HCT116 (cell line): ENCODE data around the gene COG2. TPM values are rescaled to one million over a fixed set of nuclear protein-coding genes. Genes with fewer than 3 reads are reported as not detected.

Experiments
- ATAC-seq: fragments of 200-7000 bp; cut with Tn5 transposase; 2 replicates; pipeline ENCODE4 v1.9.1; 2020; ENCODE audit warnings: mild to moderate bottlenecking, moderate library complexity
- BruUV-seq: library from RNA; stranded (reverse); fragments of 400-500 nt; replicated peaks from 2 replicates; lab custom pipeline; 2021; lab: Mats Ljungman, UMichigan
- CTCF ChIA-PET: fragments of 300-600 bp; sonication (Branson Sonifier 250); formaldehyde crosslinking; loops from one replicate; lab custom pipeline; 2021; ENCODE audit warnings: antibody characterized with exemption; lab: Charles Lee
- POLR2A ChIA-PET: fragments of 300-600, 350-600 bp; sonication (Branson Sonifier 250); formaldehyde crosslinking; loops from one replicate; lab custom pipeline; 2021; ENCODE audit warnings: antibody characterized with exemption; lab: Charles Lee
- RAD21 ChIA-PET, 2 experiments: fragments of 300-600 bp; sonication (Branson Sonifier 250); formaldehyde crosslinking; loops; one replicate each; lab custom pipeline; 2023; ENCODE audit warnings: low total read pairs in 2 of 2; ENCODE audit not compliant: uncharacterized antibody in 2 of 2, unreplicated experiment in 2 of 2, low non-redundant PET in 1 of 2; lab: Charles Lee
- DNase-seq: peaks from one replicate; pipeline ENCODE4 v3.0.0-alpha.2; 2010; ENCODE audit warnings: low read depth, low spot score
- H2AFZ ChIP-seq: fragments of 200-600 bp; shearing (Covaris generic), sonication (generic); 2 replicates; pipeline ENCODE4 v1.6.1; 2017; ENCODE audit warnings: low read depth, mixed run types, mixed read lengths, antibody characterized with exemption, low read length; ENCODE audit not compliant: poor library complexity, severe bottlenecking
- H3K27ac ChIP-seq: 2 replicates; pipeline ENCODE4 v1.5.1; 2012; ENCODE audit warnings: low read depth, low read length
- H3K27me3 ChIP-seq: fragments of 200-600 bp; sonication (generic); 2 replicates; pipeline ENCODE4 v1.6.1; 2016; ENCODE audit warnings: mixed run types, low read length, mixed read lengths; ENCODE audit not compliant: insufficient read depth
- H3K36me3 ChIP-seq, 2 experiments: fragments of 200-500 bp in 1 of 2; fragments of 200-600 bp in 1 of 2; sonication (Bioruptor generic) in 1 of 2; sonication (generic) in 1 of 2; 2 replicates each; pipeline versions ENCODE4 v1.5.1 to v1.6.1; 2014 to 2016; ENCODE audit warnings: low read length in 2 of 2, inconsistent platforms in 1 of 2, mixed read lengths in 1 of 2, mixed run types in 1 of 2; ENCODE audit not compliant: insufficient read depth in 2 of 2, control insufficient read depth in 1 of 2
- H3K4me1 ChIP-seq, 2 experiments: fragments of 200-600 bp in 1 of 2; sonication (generic) in 1 of 2; 2 replicates each; pipeline versions ENCODE4 v1.5.1 to v1.6.1; 2012 to 2017; ENCODE audit warnings: low read length in 2 of 2, inconsistent platforms in 1 of 2, mild to moderate bottlenecking in 1 of 2, mixed read lengths in 1 of 2, mixed run types in 1 of 2, moderate library complexity in 1 of 2; ENCODE audit not compliant: insufficient read depth in 2 of 2, control insufficient read depth in 1 of 2
- H3K4me2 ChIP-seq: fragments of 200-600 bp; sonication (generic); 2 replicates; pipeline ENCODE4 v1.6.1; 2017; ENCODE audit warnings: mixed run types, low read length, mixed read lengths
- H3K4me3 ChIP-seq, 2 experiments: fragments of 200-600 bp in 1 of 2; sonication (generic) in 1 of 2; replicated peaks in 1 of 2; 2 replicates each; pipeline ENCODE4 v1.5.1; 2011 to 2016; ENCODE audit warnings: low read length in 2 of 2, control low read depth in 1 of 2, low read depth in 1 of 2, mild to moderate bottlenecking in 1 of 2, mixed read lengths in 1 of 2, mixed run types in 1 of 2
- H3K79me2 ChIP-seq: fragments of 200-600 bp; sonication (generic); 2 replicates; pipeline ENCODE4 v1.6.1; 2017; ENCODE audit warnings: mild to moderate bottlenecking, mixed run types, low read length, moderate library complexity, mixed read lengths; ENCODE audit not compliant: insufficient read depth
- H3K9ac ChIP-seq: fragments of 200-600 bp; sonication (generic); 2 replicates; pipeline ENCODE4 v1.6.1; 2016; ENCODE audit warnings: low read length, mixed read lengths
- H3K9me2 ChIP-seq: fragments of 200-600 bp; sonication (generic), shearing (Covaris generic); 2 replicates; pipeline ENCODE4 v1.6.1; 2017; ENCODE audit warnings: mixed run types, mild to moderate bottlenecking, moderate library complexity; ENCODE audit not compliant: insufficient read depth
- H3K9me3 ChIP-seq, 2 experiments: fragments of 200-500 bp in 1 of 2; fragments of 200-600 bp in 1 of 2; sonication (Bioruptor generic) in 1 of 2; sonication (generic) in 1 of 2; 2 replicates each; pipeline ENCODE4 v1.6.1; 2014 to 2017; ENCODE audit warnings: low read length in 2 of 2, mixed read lengths in 2 of 2, inconsistent platforms in 1 of 2, low read depth in 1 of 2, mild to moderate bottlenecking in 1 of 2, mixed run types in 1 of 2, moderate library complexity in 1 of 2; ENCODE audit not compliant: control insufficient read depth in 1 of 2, insufficient read depth in 1 of 2
- H4K20me1 ChIP-seq: fragments of 200-600 bp; sonication (generic), shearing (Covaris generic); 2 replicates; pipeline ENCODE4 v1.6.1; 2017; ENCODE audit warnings: mixed run types, mild to moderate bottlenecking, moderate library complexity; ENCODE audit not compliant: insufficient read depth
- CEBPB ChIP-seq: IDR thresholded peaks from 2 replicates; pipeline ENCODE4 v1.6.1; 2012; ENCODE audit warnings: low read depth
- CTCF ChIP-seq, 3 experiments: fragments of 200-600 bp in 1 of 3; sonication (generic) in 1 of 3; IDR thresholded peaks in 2 of 3; conservative IDR thresholded peaks in 1 of 3; 2 replicates each; pipeline ENCODE4 v1.5.1; 2012 to 2017; ENCODE audit warnings: low read depth in 2 of 3, low read length in 2 of 3, antibody characterized with exemption in 1 of 3, borderline replicate concordance in 1 of 3, control low read depth in 1 of 3, mild to moderate bottlenecking in 1 of 3, mixed read lengths in 1 of 3, mixed run types in 1 of 3, moderate library complexity in 1 of 3; ENCODE audit not compliant: insufficient read depth in 1 of 3
- EGR1 ChIP-seq: IDR thresholded peaks from 2 replicates; pipeline ENCODE4 v1.6.1; 2012; ENCODE audit warnings: low read depth
- EZH2phosphoT487 ChIP-seq: fragments of 200-600 bp; IDR thresholded peaks from 2 replicates; pipeline ENCODE4 v1.6.1; 2018; ENCODE audit warnings: antibody characterized with exemption, borderline replicate concordance
- FOSL1 ChIP-seq: IDR thresholded peaks from 2 replicates; pipeline ENCODE4 v1.6.1; 2012; ENCODE audit warnings: low read depth
- JUND ChIP-seq: IDR thresholded peaks from 2 replicates; pipeline ENCODE4 v1.6.1; 2012
- POLR2AphosphoS5 ChIP-seq: IDR thresholded peaks from 2 replicates; pipeline ENCODE4 v1.6.1; 2011; ENCODE audit warnings: mild to moderate bottlenecking, low read depth, low read length, moderate library complexity
- RAD21 ChIP-seq: IDR thresholded peaks from 2 replicates; pipeline ENCODE4 v1.6.1; 2012; ENCODE audit warnings: low read depth, mild to moderate bottlenecking
- SP1 ChIP-seq: IDR thresholded peaks from 2 replicates; pipeline ENCODE4 v1.6.1; 2012; ENCODE audit warnings: low read depth
- SRF ChIP-seq: IDR thresholded peaks from 2 replicates; pipeline ENCODE4 v1.6.1; 2012; ENCODE audit warnings: low read depth
- YY1 ChIP-seq: IDR thresholded peaks from 2 replicates; pipeline ENCODE4 v1.6.1; 2011; ENCODE audit warnings: low read length, low read depth, moderate library complexity, mild to moderate bottlenecking; ENCODE audit not compliant: insufficient replicate concordance; ENCODE audit errors: extremely low read depth
- ZNF274 ChIP-seq: fragments of 200-500 bp; sonication (Bioruptor generic); IDR thresholded peaks from 2 replicates; pipeline ENCODE4 v1.6.1; 2014; ENCODE audit warnings: mild to moderate bottlenecking, low read depth, low read length, inconsistent platforms
- intact Hi-C: fragments of 100-400 bp; cut with micrococcal nuclease; formaldehyde crosslinking; loops from 2 replicates; pipeline ENCODE4 v1.10.0; 2022
- total RNA-seq: library from RNA; stranded (reverse); gene quantifications from one replicate; pipeline ENCODE4 v1.2.1, GENCODE V29; 2021; ENCODE audit not compliant: unreplicated experiment
- TF ChIP-seq, protein P1 (sequence below): IDR thresholded peaks from 2 replicates; pipeline ENCODE4 v1.6.1; 2012; ENCODE audit warnings: low read depth

COG2 gene
- total RNA-seq, 1 experiment from 2014 or later = 28.6 TPM

- CTCF ChIA-PET = no interaction called here
- no peak overlapping the region for H3K4me2 ChIP-seq
Observed at GRCh38 chr1:230612651-230613050, 29.6 kb upstream of the COG2 start.

DNA sequence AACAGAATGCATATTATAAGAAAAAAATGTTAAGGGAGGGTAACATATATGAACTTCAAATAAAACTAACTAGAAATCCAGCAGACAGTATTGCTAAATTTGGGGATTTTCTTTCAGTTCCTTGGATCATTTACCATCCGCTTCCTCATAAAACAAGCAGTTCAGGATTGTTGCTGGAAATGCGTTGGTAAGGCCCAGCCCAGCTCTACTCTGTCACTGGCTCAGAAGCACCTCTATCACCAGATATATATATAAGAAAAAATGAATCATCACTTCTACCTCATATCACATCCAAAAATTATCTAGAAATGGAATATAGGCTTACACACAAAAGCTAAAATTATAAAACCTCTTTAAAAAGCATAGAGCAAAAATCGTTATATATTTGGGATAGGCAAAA lies 28.2 kb upstream of the COG2 start:
- H3K4me1 ChIP-seq = no peaks in the 10 kb centered on the region
- H3K27me3 ChIP-seq = peaks cover 10% of the 10 kb centered on the region; the same call in 1 of the 2 replicates
- no peaks in the 10 kb centered on the region for H3K9me2 ChIP-seq
- no peaks in the 10 kb centered on the region for H3K36me3 ChIP-seq
- H3K9me3 ChIP-seq = no peaks in the 10 kb centered on the region
- H4K20me1 ChIP-seq = no peaks in the 10 kb centered on the region
- no peak overlapping the region for H3K4me3 ChIP-seq
- H3K27ac ChIP-seq = no peak overlapping the region
- BruUV-seq = no TSS peak
- no peak for ATAC-seq
- DNase-seq = no peak
- TF ChIP-seq JUND (no peak), EZH2phosphoT487 (no peak), CTCF (IDR thresholded peaks at IDR 0.05 in 2 of 3, conservative IDR thresholded peaks at IDR 0.05 in 1 of 3; ENCODE audit: borderline replicate concordance in 1 of 3, insufficient read depth in 1 of 3, low read depth in 2 of 3, low read length in 2 of 3) (no peak), EGR1 (no peak), SRF (no peak), RAD21 (no peak), SP1 (no peak), ZNF274 (no peak), POLR2AphosphoS5 (no peak), YY1 (no peak)
- TF ChIP-seq, protein P1, sequence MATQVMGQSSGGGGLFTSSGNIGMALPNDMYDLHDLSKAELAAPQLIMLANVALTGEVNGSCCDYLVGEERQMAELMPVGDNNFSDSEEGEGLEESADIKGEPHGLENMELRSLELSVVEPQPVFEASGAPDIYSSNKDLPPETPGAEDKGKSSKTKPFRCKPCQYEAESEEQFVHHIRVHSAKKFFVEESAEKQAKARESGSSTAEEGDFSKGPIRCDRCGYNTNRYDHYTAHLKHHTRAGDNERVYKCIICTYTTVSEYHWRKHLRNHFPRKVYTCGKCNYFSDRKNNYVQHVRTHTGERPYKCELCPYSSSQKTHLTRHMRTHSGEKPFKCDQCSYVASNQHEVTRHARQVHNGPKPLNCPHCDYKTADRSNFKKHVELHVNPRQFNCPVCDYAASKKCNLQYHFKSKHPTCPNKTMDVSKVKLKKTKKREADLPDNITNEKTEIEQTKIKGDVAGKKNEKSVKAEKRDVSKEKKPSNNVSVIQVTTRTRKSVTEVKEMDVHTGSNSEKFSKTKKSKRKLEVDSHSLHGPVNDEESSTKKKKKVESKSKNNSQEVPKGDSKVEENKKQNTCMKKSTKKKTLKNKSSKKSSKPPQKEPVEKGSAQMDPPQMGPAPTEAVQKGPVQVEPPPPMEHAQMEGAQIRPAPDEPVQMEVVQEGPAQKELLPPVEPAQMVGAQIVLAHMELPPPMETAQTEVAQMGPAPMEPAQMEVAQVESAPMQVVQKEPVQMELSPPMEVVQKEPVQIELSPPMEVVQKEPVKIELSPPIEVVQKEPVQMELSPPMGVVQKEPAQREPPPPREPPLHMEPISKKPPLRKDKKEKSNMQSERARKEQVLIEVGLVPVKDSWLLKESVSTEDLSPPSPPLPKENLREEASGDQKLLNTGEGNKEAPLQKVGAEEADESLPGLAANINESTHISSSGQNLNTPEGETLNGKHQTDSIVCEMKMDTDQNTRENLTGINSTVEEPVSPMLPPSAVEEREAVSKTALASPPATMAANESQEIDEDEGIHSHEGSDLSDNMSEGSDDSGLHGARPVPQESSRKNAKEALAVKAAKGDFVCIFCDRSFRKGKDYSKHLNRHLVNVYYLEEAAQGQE = no peak
- TF ChIP-seq, all 23 proteins: peak for 0
- Histone ChIP-seq H3K4me2 (no peak overlapping the region), H3K9ac (no peak overlapping the region), H2AFZ (no peak overlapping the region), H3K79me2 (no peaks in the 10 kb centered on the region)
- RAD21 ChIA-PET = no interaction called here
- POLR2A ChIA-PET = no interaction called here
- intact Hi-C loops = no loop called here
- CTCF ChIA-PET = no interaction called here

More at GRCh38 chr1:230612651-230613050, 29.6 kb upstream of the COG2 start:
- no peak for TF ChIP-seq CEBPB
- no peak for TF ChIP-seq FOSL1
- TF ChIP-seq EGR1 = no peak
- H3K79me2 ChIP-seq = no peaks in the 10 kb centered on the region
- no TSS peak for BruUV-seq
- 0 out of 2 replicates have a peak, but pooled peaks cover 10% of the 10 kb centered on the region for H3K27me3 ChIP-seq
- no peak overlapping the region for H3K27ac ChIP-seq
- H3K4me1 ChIP-seq = no peaks in the 10 kb centered on the region
- no peaks in the 10 kb centered on the region for H4K20me1 ChIP-seq
- POLR2A ChIA-PET = no interaction called here
- H3K4me3 ChIP-seq = no peak overlapping the region
- H3K9ac ChIP-seq = no peak overlapping the region
- no peaks in the 10 kb centered on the region for H3K9me2 ChIP-seq
- intact Hi-C loops = no loop called here
- H3K36me3 ChIP-seq = no peaks in the 10 kb centered on the region
- H3K9me3 ChIP-seq = no peaks in the 10 kb centered on the region
- RAD21 ChIA-PET = no interaction called here
- no peak for ATAC-seq
- no peak overlapping the region for H2AFZ ChIP-seq
- DNase-seq = no peak
